HEK293 (cell line): ENCODE results near the gene MRTFA.

ENCODE experiments used
- CTCF ChIA-PET: fragments of 350-600 bp; formaldehyde crosslinking; extraction: SDS; loops from one replicate; lab custom pipeline; 2021; ENCODE audit warnings: antibody characterized with exemption; lab: Yijun Ruan, JAX
- POLR2A ChIA-PET: fragments of 300-600 bp; formaldehyde crosslinking; extraction: SDS; loops from one replicate; lab custom pipeline; 2020; ENCODE audit warnings: antibody characterized with exemption, inconsistent platforms; lab: Yijun Ruan, JAX
- H3K27ac ChIP-seq: fragments of 200-500 bp; sonication (Bioruptor generic); 2 replicates; pipeline ENCODE4 v1.5.1; 2014; ENCODE audit warnings: low read depth, low read length, control low read depth, inconsistent platforms; ENCODE audit errors: extremely low read depth
- H3K36me3 ChIP-seq, 2 experiments: fragments of 200-500 bp in 1 of 2; sonication (Bioruptor generic) in 1 of 2; 1 replicate in 1 of 2; 2 replicates in 1 of 2; pipeline ENCODE4 v1.5.1; 2014 to 2017; ENCODE audit warnings: inconsistent platforms in 2 of 2, low read length in 2 of 2; ENCODE audit not compliant: control insufficient read depth in 2 of 2, insufficient read depth in 1 of 2
- H3K4me1 ChIP-seq: fragments of 200-500 bp; sonication (Bioruptor generic); 2 replicates; pipeline ENCODE4 v1.5.1; 2014; ENCODE audit warnings: mild to moderate bottlenecking, low read length, inconsistent platforms; ENCODE audit not compliant: control insufficient read depth, insufficient read depth
- H3K4me3 ChIP-seq: 2 replicates; pipeline ENCODE4 v1.5.1; 2011; ENCODE audit warnings: low read depth, mild to moderate bottlenecking, control low read depth, low read length, moderate library complexity
- H3K9me3 ChIP-seq: fragments of 200-500 bp; sonication (Bioruptor generic); 2 replicates; pipeline ENCODE4 v1.5.1; 2014; ENCODE audit warnings: low read depth, low read length, inconsistent platforms; ENCODE audit not compliant: control insufficient read depth, insufficient read depth
- GFI1B ChIP-seq: fragments of 450-650 bp; formaldehyde crosslinking; IDR thresholded peaks from 2 replicates; pipeline ENCODE4 v1.5.1; 2016; ENCODE audit warnings: missing biosample characterization, missing genetic modification characterization
- GLI2 ChIP-seq: fragments of 450-650 bp; formaldehyde crosslinking; IDR thresholded peaks from 2 replicates; pipeline ENCODE4; 2017; ENCODE audit warnings: missing biosample characterization, missing genetic modification characterization, low read depth, borderline replicate concordance
- HIC1 ChIP-seq: fragments of 450-650 bp; formaldehyde crosslinking; IDR thresholded peaks from 2 replicates; pipeline ENCODE4 v1.5.1; 2016; ENCODE audit warnings: missing biosample characterization, missing genetic modification characterization
- KLF10 ChIP-seq: fragments of 450-650 bp; IDR thresholded peaks from 2 replicates; pipeline ENCODE4 v1.5.1; 2018; ENCODE audit warnings: missing biosample characterization, mild to moderate bottlenecking, missing genetic modification characterization
- MYNN ChIP-seq: fragments of 450-650 bp; formaldehyde crosslinking; IDR thresholded peaks from 2 replicates; pipeline ENCODE4 v1.5.1; 2016; ENCODE audit warnings: missing biosample characterization, missing genetic modification characterization, borderline replicate concordance
- PRDM4 ChIP-seq: fragments of 450-650 bp; formaldehyde crosslinking; IDR thresholded peaks from 2 replicates; pipeline ENCODE4 v1.5.1; 2017; ENCODE audit warnings: missing biosample characterization, missing genetic modification characterization
- SETDB1 ChIP-seq: IDR thresholded peaks from one replicate; pipeline ENCODE4 v1.6.1; 2017; ENCODE audit warnings: mild to moderate bottlenecking, low read length, moderate library complexity, mixed read lengths; ENCODE audit not compliant: insufficient read length
- TRIM28 ChIP-seq: IDR thresholded peaks from 2 replicates; pipeline ENCODE4 v1.6.1; 2011; ENCODE audit warnings: low read length, control low read depth, borderline replicate concordance
- ZBTB11 ChIP-seq: fragments of 450-650 bp; formaldehyde crosslinking; conservative IDR thresholded peaks from 2 replicates; pipeline ENCODE4 v1.5.1; 2016; ENCODE audit warnings: low read depth, missing biosample characterization, missing genetic modification characterization
- ZNF140 ChIP-seq: fragments of 450-650 bp; formaldehyde crosslinking; IDR thresholded peaks from 2 replicates; pipeline ENCODE4 v1.5.1; 2016; ENCODE audit warnings: missing biosample characterization, missing genetic modification characterization
- ZNF221 ChIP-seq: fragments of 450-650 bp; formaldehyde crosslinking; IDR thresholded peaks from 2 replicates; pipeline ENCODE4 v1.5.1; 2017; ENCODE audit warnings: missing biosample characterization, missing genetic modification characterization, borderline replicate concordance
- ZNF239 ChIP-seq: fragments of 450-650 bp; formaldehyde crosslinking; IDR thresholded peaks from 2 replicates; pipeline ENCODE4 v1.5.1; 2016; ENCODE audit warnings: missing biosample characterization, missing genetic modification characterization
- ZNF26 ChIP-seq: fragments of 450-650 bp; formaldehyde crosslinking; IDR thresholded peaks from 2 replicates; pipeline ENCODE4 v1.5.1; 2016; ENCODE audit warnings: missing biosample characterization, missing genetic modification characterization
- ZNF302 ChIP-seq: fragments of 450-650 bp; formaldehyde crosslinking; IDR thresholded peaks from 2 replicates; pipeline ENCODE4 v1.5.1; 2016; ENCODE audit warnings: missing biosample characterization, missing genetic modification characterization, low read depth
- ZNF623 ChIP-seq: fragments of 450-650 bp; formaldehyde crosslinking; IDR thresholded peaks from 2 replicates; pipeline ENCODE4 v1.5.1; 2016; ENCODE audit warnings: missing biosample characterization, missing genetic modification characterization
- ZNF677 ChIP-seq: fragments of 450-650 bp; IDR thresholded peaks from 2 replicates; pipeline ENCODE4 v1.5.0; 2018; ENCODE audit warnings: missing biosample characterization, mild to moderate bottlenecking, missing genetic modification characterization, moderate library complexity
- ZNF830 ChIP-seq: fragments of 450-650 bp; IDR thresholded peaks from 2 replicates; pipeline ENCODE4 v1.5.0; 2018; ENCODE audit warnings: missing biosample characterization, missing genetic modification characterization, low read depth, mild to moderate bottlenecking, moderate library complexity

MRTFA gene

GRCh38 chr22:40444178-40444831 lies 192.2 kb downstream of the MRTFA start:
- H3K27ac ChIP-seq, result no peak overlapping the region
- POLR2A ChIA-PET, result no interaction called here
- H3K9me3 ChIP-seq, result no peaks in the 10 kb centered on the region
- peaks cover 0 to 4% of the 10 kb centered on the region in 2 experiments; a peak in 1 of 3 replicates for H3K36me3 ChIP-seq
- CTCF ChIA-PET, result interaction anchor here (0.5 to 9.3 kb wide), 3 partner anchors 8 to 190 kb away, joined by 3 to 72 read pairs (median 4); no protein-coding TSS in a partner anchor
- no peak overlapping the region for H3K4me3 ChIP-seq
- H3K4me1 ChIP-seq, result peaks cover 9% of the 10 kb centered on the region
- no peak for TF ChIP-seq ZNF239
- no peak for TF ChIP-seq ZNF830 (tag by site-specific recombination)
- no peak for TF ChIP-seq ZNF140
- no peak for TF ChIP-seq ZNF221 (tag by site-specific recombination)
- peak; percentile 56 for TF ChIP-seq SETDB1
- no peak for TF ChIP-seq KLF10 (tag by site-specific recombination)
- TF ChIP-seq ZBTB11 (tag by site-specific recombination), result no peak
- TF ChIP-seq ZNF302 (tag by site-specific recombination), result no peak
- TF ChIP-seq HIC1 (tag by site-specific recombination), result no peak
- 0 out of 2 replicates have a peak, but pooled peaks have one; percentile 30 for TF ChIP-seq TRIM28
- 0 out of 2 replicates have a peak, but pooled peaks have one; percentile 63 for TF ChIP-seq ZNF677 (tag by site-specific recombination)
- TF ChIP-seq ZNF623 (tag by site-specific recombination), result no peak
- TF ChIP-seq GFI1B (tag by site-specific recombination), result no peak
- no peak for TF ChIP-seq ZNF26
- TF ChIP-seq MYNN, result no peak

GRCh38 chr22:40443732-40444131 lies 192.8 kb downstream of the MRTFA start:
- Histone ChIP-seq H3K4me1 (peaks cover 9% of the 10 kb centered on the region), H3K9me3 (no peaks in the 10 kb centered on the region), H3K4me3 (no peak overlapping the region), H3K36me3 (peaks cover 0 to 4% of the 10 kb centered on the region in 2 experiments; a peak in 1 of 3 replicates), H3K27ac (no peak overlapping the region)
- ChIA-PET POLR2A (interaction anchor here (0.6 kb wide), 1 partner anchor 190 kb away, joined by 5 read pairs; no protein-coding TSS in a partner anchor), CTCF (interaction anchor here (0.7 to 1.0 kb wide), 4 partner anchors 15 to 190 kb away, joined by 3 to 5 read pairs (median 4); no protein-coding TSS in a partner anchor)
- no peak for TF ChIP-seq PRDM4 (tag by site-specific recombination)
- TF ChIP-seq GLI2 (tag by site-specific recombination), result no peak
